Measurements from ENCODE around the gene NUDT9. TPM values are rescaled to one million over a fixed set of nuclear protein-coding genes. Genes with fewer than 3 reads are reported as not detected.
"Not testable (repeated sequence)": the region's sequence is repeated elsewhere in the genome, so short reads cannot be mapped to it uniquely, and the experiment has no call there.

The NUDT9 gene
- total and polyA plus RNA-seq, 2 donors (not counting 1 experiment from before 2014, with no cell fraction given) = 18.8 to 29.2 TPM

DNA sequence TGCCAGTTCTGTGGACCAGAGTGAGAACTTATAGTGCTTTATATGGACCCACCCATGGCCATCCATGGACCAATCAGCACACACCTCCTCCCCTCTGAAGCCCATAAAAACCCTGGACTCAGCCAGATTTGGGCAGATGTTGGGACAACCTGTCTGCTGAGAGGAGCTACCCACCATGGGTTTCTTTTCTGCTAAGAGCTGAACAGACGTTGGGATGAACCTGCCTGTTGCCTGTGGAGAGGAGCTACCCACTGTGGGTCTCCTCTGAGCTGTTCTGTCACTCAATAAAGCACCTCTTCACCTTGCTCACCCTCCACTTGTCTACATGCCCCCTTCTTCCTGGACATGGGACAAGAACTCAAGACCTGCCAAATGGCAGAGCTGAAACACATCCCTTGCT lies 22.4 kb upstream of the NUDT9 start:
- Histone ChIP-seq H3K4me1 (ENCODE audit: control insufficient read depth, extremely low read depth, insufficient read depth, low read length) (no peaks in the 10 kb centered on the region), H3K9me3 (ENCODE audit: control insufficient read depth, insufficient read depth, low read depth, low read length) (no peaks in the 10 kb centered on the region), H3K9ac (ENCODE audit: insufficient read depth, low read length) (no peak overlapping the region), H3K27me3 (ENCODE audit: control insufficient read depth, insufficient read depth, low read length) (no peaks in the 10 kb centered on the region), H2AFZ (ENCODE audit: low read length) (no peak overlapping the region), H3K4me2 (ENCODE audit: extremely low read depth, insufficient read depth, low read length) (no peak overlapping the region), H3K4me3 (replicated peaks in 1 of 4; ENCODE audit: control extremely low read depth in 1 of 4, insufficient read depth in 1 of 4, low read depth in 3 of 4, low read length in 4 of 4) (no peak overlapping the region), H3K79me2 (ENCODE audit: control insufficient read depth, insufficient read depth, low read length) (no peaks in the 10 kb centered on the region), H3K27ac (ENCODE audit: insufficient read depth, low read length) (no peak overlapping the region), H3K36me3 (ENCODE audit: control insufficient read depth, insufficient read depth, low read length) (no peaks in the 10 kb centered on the region), H4K20me1 (ENCODE audit: control insufficient read depth, extremely low read depth, insufficient read depth, low read length) (no peaks in the 10 kb centered on the region)
- no peak for TF ChIP-seq EZH2 (IDR thresholded peaks at IDR 0.05; ENCODE audit: low read length, missing control alignments)
- TF ChIP-seq, protein P1, sequence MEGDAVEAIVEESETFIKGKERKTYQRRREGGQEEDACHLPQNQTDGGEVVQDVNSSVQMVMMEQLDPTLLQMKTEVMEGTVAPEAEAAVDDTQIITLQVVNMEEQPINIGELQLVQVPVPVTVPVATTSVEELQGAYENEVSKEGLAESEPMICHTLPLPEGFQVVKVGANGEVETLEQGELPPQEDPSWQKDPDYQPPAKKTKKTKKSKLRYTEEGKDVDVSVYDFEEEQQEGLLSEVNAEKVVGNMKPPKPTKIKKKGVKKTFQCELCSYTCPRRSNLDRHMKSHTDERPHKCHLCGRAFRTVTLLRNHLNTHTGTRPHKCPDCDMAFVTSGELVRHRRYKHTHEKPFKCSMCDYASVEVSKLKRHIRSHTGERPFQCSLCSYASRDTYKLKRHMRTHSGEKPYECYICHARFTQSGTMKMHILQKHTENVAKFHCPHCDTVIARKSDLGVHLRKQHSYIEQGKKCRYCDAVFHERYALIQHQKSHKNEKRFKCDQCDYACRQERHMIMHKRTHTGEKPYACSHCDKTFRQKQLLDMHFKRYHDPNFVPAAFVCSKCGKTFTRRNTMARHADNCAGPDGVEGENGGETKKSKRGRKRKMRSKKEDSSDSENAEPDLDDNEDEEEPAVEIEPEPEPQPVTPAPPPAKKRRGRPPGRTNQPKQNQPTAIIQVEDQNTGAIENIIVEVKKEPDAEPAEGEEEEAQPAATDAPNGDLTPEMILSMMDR (conservative IDR thresholded peaks at IDR 0.05 in 1 of 2, IDR thresholded peaks at IDR 0.05 in 1 of 2; ENCODE audit: low read depth in 1 of 2, low read length in 2 of 2) = no peak
- DNase-seq (ENCODE audit: low read depth in 2 of 2) = no peak

DNA sequence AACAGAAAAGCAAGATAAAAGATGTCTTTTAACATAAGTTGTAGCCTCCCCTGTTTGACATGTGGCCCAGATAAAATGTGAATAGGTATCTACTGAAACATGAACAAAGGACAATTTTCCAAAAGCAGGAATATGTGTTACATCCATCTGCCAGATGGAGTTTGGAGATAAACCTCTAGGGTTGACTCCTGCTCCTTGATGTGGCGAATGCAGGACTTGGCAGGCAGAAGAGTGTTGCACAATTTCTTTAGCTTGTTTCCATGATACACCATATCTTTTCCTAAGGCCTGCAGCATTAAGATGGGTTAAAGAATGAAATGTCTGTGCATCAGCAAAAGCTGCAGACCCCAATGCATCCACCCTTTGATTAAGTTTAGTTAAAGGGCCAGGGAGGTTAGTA lies 18.6 kb upstream of the NUDT9 start:
- H3K4me2 ChIP-seq (ENCODE audit: extremely low read depth, insufficient read depth, low read length); H3K4me3 ChIP-seq (replicated peaks in 1 of 4; ENCODE audit: control extremely low read depth in 1 of 4, insufficient read depth in 1 of 4, low read depth in 3 of 4, low read length in 4 of 4); H3K9ac ChIP-seq (ENCODE audit: insufficient read depth, low read length); H3K36me3 ChIP-seq (ENCODE audit: control insufficient read depth, insufficient read depth, low read length); H4K20me1 ChIP-seq (ENCODE audit: control insufficient read depth, extremely low read depth, insufficient read depth, low read length); H3K9me3 ChIP-seq (ENCODE audit: control insufficient read depth, insufficient read depth, low read depth, low read length); H2AFZ ChIP-seq (ENCODE audit: low read length); H3K27ac ChIP-seq (ENCODE audit: insufficient read depth, low read length); H3K4me1 ChIP-seq (ENCODE audit: control insufficient read depth, extremely low read depth, insufficient read depth, low read length); H3K27me3 ChIP-seq (ENCODE audit: control insufficient read depth, insufficient read depth, low read length); H3K79me2 ChIP-seq (ENCODE audit: control insufficient read depth, insufficient read depth, low read length): not testable (repeated sequence)
- peak; percentile 39 to 68 for DNase-seq (ENCODE audit: low read depth in 2 of 2)

DNA sequence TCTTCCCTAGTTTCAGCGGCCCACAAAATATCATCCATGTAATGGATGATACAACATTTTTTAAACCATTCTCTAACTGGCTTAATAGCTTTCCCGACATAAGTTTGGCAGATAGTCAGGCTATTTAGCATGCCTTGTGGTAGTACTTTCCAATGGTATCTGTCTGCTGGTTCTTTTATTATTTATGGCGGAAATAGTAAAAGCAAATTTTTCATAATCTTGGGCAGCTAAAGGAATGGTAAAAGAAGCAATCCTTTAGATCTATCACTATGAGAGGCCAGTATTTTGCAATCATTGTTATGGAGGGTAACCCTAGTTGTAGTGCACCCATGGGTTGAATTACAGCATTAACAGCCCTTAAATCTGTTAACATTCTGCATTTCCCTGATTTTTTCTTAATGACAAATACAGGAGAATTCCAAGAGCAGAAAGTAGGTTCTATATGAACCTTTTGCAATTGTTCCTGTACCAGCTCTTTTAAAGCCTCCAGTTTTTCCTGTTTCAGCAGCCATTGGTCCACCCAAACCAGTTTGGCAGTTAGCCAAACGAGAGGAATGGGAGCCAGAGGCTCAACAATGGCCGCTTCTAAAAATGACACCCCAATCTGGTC lies 17.1 kb upstream of the NUDT9 start:
- DNase-seq (ENCODE audit: low read depth in 2 of 2) = peak in 1 of 2 donors; percentile 48
- H3K9ac ChIP-seq (ENCODE audit: insufficient read depth, low read length) = no peak overlapping the region

More for the DNA sequence above, 17.1 kb upstream of the NUDT9 start:
- no peaks in the 10 kb centered on the region for H4K20me1 ChIP-seq (ENCODE audit: control insufficient read depth, extremely low read depth, insufficient read depth, low read length)
- no peaks in the 10 kb centered on the region for H3K4me1 ChIP-seq (ENCODE audit: control insufficient read depth, extremely low read depth, insufficient read depth, low read length)
- no peak overlapping the region for H3K4me2 ChIP-seq (ENCODE audit: extremely low read depth, insufficient read depth, low read length)
- no peak for TF ChIP-seq EZH2 (IDR thresholded peaks at IDR 0.05; ENCODE audit: low read length, missing control alignments)
- TF ChIP-seq, protein P1 (conservative IDR thresholded peaks at IDR 0.05 in 1 of 2, IDR thresholded peaks at IDR 0.05 in 1 of 2; ENCODE audit: low read depth in 1 of 2, low read length in 2 of 2) = no peak
- no peak overlapping the region for H3K27ac ChIP-seq (ENCODE audit: insufficient read depth, low read length)
- H2AFZ ChIP-seq (ENCODE audit: low read length) = no peak overlapping the region
- no peaks in the 10 kb centered on the region for H3K27me3 ChIP-seq (ENCODE audit: control insufficient read depth, insufficient read depth, low read length)
- no peak overlapping the region for H3K4me3 ChIP-seq (replicated peaks in 1 of 4; ENCODE audit: control extremely low read depth in 1 of 4, insufficient read depth in 1 of 4, low read depth in 3 of 4, low read length in 4 of 4)
- H3K9me3 ChIP-seq (ENCODE audit: control insufficient read depth, insufficient read depth, low read depth, low read length) = no peaks in the 10 kb centered on the region
- no peaks in the 10 kb centered on the region for H3K79me2 ChIP-seq (ENCODE audit: control insufficient read depth, insufficient read depth, low read length)
- no peaks in the 10 kb centered on the region for H3K36me3 ChIP-seq (ENCODE audit: control insufficient read depth, insufficient read depth, low read length)

Data from fibroblast of lung (primary cell).